GM20431 (cell line): ENCODE measurements around the gene CARF.

ENCODE experiments used
- in situ Hi-C: fragments of 300-500 bp; cut with MseI, MboI; formaldehyde crosslinking; loops from one replicate; pipeline ENCODE4 v1.15.0; 2020; ENCODE audit warnings: low sequenced_read_pairs; ENCODE audit not compliant: unreplicated experiment

Gene CARF

DNA sequence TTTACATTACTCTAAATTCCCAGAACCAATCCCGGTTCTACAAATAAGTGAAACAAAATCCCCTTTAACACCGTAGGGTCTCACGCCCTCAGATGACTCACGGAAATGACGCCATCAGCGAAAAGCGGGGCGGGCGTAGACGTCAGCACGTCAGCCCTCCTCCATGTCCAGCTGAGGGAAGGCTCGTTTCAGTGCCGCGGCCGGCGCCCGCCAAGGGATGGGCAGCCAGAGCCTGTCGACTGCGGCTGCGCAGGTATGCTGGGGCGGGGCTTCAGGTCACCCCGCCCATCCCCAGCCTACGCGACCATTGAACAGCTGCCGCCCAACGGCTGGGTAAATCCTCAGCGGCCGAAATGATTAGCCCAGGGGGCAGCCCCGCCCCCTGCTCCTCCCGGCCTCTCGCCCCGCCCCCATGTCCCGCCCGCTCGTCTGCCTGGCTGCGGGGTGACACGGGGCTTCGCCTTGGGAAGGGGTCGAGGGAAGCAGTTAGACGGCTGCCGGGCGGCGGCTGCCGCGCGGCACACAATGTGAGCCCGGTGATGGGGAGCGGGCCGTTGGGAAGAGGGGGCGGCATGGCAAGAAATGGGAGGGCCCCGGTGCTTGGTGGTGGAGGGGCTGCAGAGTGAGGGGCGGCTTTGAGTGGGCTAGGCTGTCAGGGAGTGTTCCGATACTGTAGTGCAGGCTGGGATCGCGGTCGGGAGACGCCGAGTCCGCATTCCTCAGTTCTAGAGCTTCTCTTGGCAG lies 102.6 kb downstream of the CARF start, which contains the start of gene NBEAL1:
TSS of gene NBEAL1 (plus strand) at position 420 of the 744 bp plus-strand sequence. CDS start 1,510 bp downstream, outside the sequence.
- in situ Hi-C loops, result no loop called here

DNA sequence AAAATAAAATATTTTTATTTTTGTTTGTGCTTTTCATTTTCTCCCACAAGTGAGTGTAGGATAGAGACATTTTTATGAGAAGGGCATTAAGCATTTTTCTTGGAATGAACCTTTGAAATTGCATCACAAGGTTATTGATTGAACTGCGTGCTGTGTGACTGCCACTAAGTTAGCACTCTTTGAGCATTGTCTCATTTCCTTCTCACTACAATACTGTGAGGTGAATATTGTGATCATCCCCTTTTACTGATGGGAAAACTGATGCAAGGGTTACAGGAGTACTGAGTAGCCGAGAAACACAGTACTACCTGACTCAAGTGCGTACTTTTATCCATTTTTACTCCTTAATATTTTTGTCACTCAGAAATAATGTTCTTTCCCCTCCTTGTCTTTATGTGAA lies 104.6 kb downstream of the CARF start:
- in situ Hi-C loops, result no loop called here

DNA sequence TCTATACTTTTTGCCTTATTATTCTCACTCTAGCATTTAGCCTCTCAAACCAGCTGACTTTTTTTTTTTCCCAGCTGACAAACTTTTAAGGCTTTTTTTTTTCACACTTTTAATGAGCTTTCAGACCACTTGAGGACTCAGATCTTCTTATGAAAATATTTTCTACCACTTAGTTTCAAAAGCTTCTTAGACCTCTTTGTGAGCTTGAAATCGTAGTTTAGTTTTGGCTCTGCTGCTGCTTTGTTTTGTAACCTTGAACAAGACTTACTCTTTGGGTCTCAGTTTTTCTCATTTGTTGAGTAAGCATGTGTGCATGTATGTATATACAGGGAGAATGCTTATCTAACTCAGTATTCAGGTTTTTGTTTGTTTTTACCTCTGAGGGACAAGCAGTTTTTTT lies 106.1 kb downstream of the CARF start:
- in situ Hi-C loops, result no loop called here

DNA sequence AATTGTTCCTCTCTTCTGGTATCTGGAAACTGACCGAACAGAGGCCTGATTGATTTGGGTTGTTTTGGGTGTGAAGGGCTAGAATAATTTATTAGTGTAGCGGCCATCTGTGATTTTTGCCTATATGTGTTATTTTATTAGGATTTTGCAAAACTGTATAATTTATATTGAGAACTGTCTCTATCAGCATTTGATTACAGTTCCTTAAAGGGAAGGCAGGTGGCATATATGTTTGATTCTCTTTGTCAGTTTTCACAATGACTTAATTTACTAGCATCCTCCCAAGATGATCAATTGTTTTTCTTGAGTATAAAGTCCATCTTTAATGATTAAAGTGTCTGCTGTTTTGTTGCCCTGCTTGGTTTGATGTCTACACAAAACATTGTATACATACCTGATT lies 107.1 kb downstream of the CARF start:
- in situ Hi-C loops, result no loop called here

DNA sequence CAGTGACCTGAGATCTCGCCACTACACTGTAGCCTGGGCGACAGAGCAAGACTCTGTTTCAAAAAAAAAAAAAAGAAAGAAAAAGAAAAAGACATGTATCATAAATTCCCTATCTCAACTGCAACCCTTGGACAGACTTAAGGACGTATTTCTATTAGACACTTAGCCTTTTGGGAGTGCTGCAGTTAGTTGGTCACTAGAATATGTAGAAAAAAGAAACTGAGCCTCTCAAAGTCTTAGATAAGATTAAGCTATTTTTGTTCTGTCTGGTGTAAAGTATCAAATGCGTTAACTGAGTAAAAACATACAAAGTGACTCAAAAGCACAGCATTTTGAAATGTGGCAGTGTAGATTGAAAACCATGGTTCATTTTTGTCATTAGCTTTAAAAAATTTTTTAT lies 109.9 kb downstream of the CARF start:
- in situ Hi-C loops, result no loop called here

DNA sequence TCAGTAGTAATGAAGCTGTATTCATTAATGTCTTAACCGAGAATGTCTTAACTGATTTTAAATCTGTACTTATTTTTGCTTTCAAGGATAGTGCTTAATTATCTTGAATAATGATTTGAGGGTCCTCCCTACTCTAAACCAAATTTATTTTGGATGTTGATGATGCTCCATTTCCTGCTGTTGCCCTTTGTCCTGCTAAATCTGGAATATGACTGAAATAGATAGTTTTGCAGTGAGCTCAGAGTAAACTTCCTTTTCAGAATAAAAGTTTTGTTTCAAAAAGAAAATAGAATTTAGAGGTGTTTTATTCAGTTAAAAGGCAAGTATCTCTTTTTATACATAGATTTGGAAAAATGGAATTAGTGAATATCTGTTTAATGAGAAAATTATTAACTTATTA lies 110.7 kb downstream of the CARF start:
- in situ Hi-C loops, result no loop called here

DNA sequence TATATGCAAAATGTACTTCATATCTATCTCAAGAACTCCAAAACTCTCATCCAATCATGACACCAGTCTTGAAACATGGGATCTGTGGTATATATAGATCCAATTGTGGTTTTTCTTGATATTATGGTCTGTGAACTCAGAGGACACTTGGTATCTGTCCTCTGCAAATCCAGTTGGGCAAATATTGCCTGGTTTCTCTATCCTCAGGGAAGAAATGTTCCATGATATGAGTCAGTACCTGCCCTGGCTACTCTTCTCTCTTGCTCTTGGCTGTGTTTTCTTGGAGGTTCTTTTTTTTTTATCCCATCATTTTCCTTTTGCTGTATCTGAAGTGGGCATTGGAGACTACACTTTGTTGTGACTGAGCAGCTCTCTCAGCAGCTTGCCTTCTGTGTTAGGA lies 113.5 kb downstream of the CARF start:
- in situ Hi-C loops, result no loop called here

DNA sequence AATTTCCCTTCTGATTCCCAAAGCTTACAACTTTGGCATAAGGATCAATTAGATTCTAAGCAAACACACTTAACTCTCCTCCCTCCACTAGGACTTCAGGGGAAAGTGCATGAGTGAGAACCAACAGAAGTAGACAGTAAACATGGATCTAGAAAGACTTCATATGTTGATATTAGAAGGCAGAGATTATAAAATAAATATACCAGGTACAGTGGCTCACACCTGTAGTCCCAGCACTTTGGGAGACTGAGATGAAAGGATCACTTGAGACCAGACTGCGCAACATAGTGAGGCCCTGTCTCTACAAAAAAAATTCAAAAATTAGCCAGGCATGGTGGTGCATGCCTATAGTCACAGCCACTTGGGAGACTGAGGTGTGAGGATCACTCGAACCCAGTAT lies 118.5 kb downstream of the CARF start:
- in situ Hi-C loops, result no loop called here

DNA sequence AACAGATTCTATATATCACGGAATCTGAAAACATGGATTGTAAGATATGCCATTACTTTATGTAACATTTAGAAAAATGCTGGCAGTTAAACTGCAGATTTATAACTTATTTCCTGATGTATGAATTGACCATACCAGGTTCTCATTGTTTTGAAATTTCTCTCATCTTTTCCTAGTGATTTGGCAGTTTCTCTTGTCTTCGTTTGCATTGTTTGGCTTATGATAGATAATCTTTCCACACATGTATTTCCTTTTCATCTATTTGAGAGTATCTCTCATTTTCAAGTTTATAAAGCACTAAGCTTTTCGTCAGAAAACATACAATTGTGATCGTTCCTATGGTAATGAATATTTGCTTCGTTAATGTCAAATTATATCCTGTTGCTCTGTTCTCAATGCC lies 118.9 kb downstream of the CARF start:
- in situ Hi-C loops, result no loop called here

DNA sequence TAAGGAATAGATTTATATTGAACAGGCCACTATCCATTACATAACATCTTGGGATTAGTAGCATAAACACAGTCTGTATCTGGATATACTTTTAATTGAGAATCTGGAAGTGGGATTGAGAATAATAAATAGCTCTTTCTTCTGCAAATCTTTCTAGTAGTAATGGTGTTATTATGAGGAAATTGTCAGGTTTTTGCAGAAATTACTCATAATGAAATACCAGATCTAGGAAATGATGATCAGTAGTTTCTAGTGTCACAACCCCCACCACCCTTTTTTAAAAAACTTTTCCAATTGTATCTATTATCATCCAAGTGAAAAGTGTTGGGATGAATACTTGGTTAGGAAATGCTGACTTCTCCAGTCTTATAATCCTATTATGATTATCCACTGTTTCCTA lies 121.3 kb downstream of the CARF start:
- in situ Hi-C loops, result no loop called here

DNA sequence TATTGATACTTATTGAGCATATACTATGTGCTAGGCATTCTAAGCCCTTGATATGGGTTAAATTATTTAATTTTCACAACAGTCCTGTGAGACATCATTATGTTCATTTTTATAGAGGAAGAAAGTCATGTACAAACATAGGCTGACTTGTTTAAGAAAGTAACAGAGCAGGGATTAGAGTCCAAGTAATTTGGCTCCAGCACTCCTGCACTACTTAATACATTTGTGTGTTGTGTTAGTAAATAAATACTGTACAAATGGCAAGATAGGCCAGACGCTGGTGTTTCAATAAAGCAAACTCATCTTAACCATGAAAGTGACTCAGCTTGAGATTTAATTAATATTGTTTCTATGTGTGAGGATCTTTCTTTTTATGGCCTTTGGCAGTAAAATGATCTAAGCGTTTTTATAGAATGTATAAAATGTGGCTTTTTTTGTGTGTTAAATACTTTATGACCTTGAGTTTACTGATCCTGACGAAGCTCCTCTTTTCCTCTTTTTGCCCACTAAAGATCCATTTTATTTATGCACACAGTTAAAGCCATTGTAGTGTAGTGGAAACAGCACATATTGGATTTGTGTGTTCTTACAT lies 123.9 kb downstream of the CARF start:
- in situ Hi-C loops, result no loop called here
